ENCODE results near the gene PSPN. TPM values are rescaled to one million over a fixed set of nuclear protein-coding genes. Genes with fewer than 3 reads are reported as not detected.

PSPN gene
- total and polyA plus RNA-seq, 9 of the 15 experiments (the other 6 are each of a cell fraction or from before 2014, with no cell fraction given) = 0.21 to 1.1 (median 0.58) TPM

DNA sequence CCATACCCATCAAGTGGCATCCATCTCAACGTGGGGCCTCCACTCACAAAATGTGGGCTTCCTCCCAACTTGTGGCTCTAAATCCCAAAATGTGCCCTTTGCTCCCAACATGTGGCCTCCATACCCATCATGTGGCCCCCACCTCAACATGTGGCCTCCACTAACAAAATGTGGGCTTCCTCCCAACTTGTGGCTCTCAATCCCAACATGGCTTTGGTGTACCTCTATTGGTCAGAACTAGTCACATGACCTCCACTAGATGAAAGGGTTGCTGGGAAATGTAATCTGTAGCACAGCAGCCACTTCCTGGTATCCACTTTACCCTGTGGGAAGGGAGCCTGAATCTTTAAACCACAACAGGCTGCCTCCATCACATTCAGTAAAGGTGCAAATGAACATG is 32.3 kb downstream of the PSPN start:
- Histone ChIP-seq H3K27me3 (ENCODE audit: control insufficient read depth in 2 of 2, insufficient read depth in 2 of 2, low read length in 2 of 2) (peaks cover 4 to 5% of the 10 kb centered on the region in 2 experiments; a peak in 1 of 5 replicates), H3K4me3 (no peak overlapping the region), H4K20me1 (replicated peaks; ENCODE audit: control insufficient read depth, insufficient read depth, low read length) (no peaks in the 10 kb centered on the region), H3K79me2 (ENCODE audit: control insufficient read depth, insufficient read depth, low read length) (no peaks in the 10 kb centered on the region), H3K27ac (ENCODE audit: extremely low read depth, low read depth, low read length) (no peak overlapping the region), H3K4me1 (replicated peaks in 1 of 2; ENCODE audit: control insufficient read depth in 2 of 2, insufficient read depth in 2 of 2, low read length in 2 of 2) (no peaks in the 10 kb centered on the region; a peak in 1 of 5 replicates), H3K9ac (ENCODE audit: insufficient read depth in 1 of 2, low read depth in 2 of 2, low read length in 2 of 2) (no peak overlapping the region), H3K9me1 (ENCODE audit: control insufficient read depth, insufficient read depth, low read length) (no peaks in the 10 kb centered on the region), H2AFZ (ENCODE audit: low read depth, low read length) (peak overlapping the region; percentile 43), H3K36me3 (ENCODE audit: control insufficient read depth, insufficient read depth, low read length) (no peaks in the 10 kb centered on the region), H3K9me3 (replicated peaks; ENCODE audit: control insufficient read depth, insufficient read depth, low read depth, low read length) (no peaks in the 10 kb centered on the region), H3K4me2 (ENCODE audit: insufficient read depth, low read length) (no peak overlapping the region)
- BruUV-seq (replicated peaks) = no TSS peak
- peak; percentile 32 to 52 (median 46) for DNase-seq (ENCODE audit: extremely low read depth in 1 of 4, low spot score in 3 of 4)
- peak; percentile 68 for ATAC-seq
- intact Hi-C loops (cut with micrococcal nuclease) (no loop called here), in situ Hi-C loops (cut with MboI) (no loop called here)
- CTCF ChIA-PET (ENCODE audit: low intra/inter-chr PET ratio) = no interaction called here
- FAIRE-seq = peak; percentile 67
- POLR2A ChIA-PET = no interaction called here
- WGBS (ENCODE audit: insufficient coverage, low coverage, missing lambda C conversion rate) = 36% methylated on average over 1 of the region's 1 CpG
- TF ChIP-seq HEY1 (CRISPR knock-in tag; IDR thresholded peaks at IDR 0.05; ENCODE audit: borderline replicate concordance) = no peak
- TF ChIP-seq, protein P1, sequence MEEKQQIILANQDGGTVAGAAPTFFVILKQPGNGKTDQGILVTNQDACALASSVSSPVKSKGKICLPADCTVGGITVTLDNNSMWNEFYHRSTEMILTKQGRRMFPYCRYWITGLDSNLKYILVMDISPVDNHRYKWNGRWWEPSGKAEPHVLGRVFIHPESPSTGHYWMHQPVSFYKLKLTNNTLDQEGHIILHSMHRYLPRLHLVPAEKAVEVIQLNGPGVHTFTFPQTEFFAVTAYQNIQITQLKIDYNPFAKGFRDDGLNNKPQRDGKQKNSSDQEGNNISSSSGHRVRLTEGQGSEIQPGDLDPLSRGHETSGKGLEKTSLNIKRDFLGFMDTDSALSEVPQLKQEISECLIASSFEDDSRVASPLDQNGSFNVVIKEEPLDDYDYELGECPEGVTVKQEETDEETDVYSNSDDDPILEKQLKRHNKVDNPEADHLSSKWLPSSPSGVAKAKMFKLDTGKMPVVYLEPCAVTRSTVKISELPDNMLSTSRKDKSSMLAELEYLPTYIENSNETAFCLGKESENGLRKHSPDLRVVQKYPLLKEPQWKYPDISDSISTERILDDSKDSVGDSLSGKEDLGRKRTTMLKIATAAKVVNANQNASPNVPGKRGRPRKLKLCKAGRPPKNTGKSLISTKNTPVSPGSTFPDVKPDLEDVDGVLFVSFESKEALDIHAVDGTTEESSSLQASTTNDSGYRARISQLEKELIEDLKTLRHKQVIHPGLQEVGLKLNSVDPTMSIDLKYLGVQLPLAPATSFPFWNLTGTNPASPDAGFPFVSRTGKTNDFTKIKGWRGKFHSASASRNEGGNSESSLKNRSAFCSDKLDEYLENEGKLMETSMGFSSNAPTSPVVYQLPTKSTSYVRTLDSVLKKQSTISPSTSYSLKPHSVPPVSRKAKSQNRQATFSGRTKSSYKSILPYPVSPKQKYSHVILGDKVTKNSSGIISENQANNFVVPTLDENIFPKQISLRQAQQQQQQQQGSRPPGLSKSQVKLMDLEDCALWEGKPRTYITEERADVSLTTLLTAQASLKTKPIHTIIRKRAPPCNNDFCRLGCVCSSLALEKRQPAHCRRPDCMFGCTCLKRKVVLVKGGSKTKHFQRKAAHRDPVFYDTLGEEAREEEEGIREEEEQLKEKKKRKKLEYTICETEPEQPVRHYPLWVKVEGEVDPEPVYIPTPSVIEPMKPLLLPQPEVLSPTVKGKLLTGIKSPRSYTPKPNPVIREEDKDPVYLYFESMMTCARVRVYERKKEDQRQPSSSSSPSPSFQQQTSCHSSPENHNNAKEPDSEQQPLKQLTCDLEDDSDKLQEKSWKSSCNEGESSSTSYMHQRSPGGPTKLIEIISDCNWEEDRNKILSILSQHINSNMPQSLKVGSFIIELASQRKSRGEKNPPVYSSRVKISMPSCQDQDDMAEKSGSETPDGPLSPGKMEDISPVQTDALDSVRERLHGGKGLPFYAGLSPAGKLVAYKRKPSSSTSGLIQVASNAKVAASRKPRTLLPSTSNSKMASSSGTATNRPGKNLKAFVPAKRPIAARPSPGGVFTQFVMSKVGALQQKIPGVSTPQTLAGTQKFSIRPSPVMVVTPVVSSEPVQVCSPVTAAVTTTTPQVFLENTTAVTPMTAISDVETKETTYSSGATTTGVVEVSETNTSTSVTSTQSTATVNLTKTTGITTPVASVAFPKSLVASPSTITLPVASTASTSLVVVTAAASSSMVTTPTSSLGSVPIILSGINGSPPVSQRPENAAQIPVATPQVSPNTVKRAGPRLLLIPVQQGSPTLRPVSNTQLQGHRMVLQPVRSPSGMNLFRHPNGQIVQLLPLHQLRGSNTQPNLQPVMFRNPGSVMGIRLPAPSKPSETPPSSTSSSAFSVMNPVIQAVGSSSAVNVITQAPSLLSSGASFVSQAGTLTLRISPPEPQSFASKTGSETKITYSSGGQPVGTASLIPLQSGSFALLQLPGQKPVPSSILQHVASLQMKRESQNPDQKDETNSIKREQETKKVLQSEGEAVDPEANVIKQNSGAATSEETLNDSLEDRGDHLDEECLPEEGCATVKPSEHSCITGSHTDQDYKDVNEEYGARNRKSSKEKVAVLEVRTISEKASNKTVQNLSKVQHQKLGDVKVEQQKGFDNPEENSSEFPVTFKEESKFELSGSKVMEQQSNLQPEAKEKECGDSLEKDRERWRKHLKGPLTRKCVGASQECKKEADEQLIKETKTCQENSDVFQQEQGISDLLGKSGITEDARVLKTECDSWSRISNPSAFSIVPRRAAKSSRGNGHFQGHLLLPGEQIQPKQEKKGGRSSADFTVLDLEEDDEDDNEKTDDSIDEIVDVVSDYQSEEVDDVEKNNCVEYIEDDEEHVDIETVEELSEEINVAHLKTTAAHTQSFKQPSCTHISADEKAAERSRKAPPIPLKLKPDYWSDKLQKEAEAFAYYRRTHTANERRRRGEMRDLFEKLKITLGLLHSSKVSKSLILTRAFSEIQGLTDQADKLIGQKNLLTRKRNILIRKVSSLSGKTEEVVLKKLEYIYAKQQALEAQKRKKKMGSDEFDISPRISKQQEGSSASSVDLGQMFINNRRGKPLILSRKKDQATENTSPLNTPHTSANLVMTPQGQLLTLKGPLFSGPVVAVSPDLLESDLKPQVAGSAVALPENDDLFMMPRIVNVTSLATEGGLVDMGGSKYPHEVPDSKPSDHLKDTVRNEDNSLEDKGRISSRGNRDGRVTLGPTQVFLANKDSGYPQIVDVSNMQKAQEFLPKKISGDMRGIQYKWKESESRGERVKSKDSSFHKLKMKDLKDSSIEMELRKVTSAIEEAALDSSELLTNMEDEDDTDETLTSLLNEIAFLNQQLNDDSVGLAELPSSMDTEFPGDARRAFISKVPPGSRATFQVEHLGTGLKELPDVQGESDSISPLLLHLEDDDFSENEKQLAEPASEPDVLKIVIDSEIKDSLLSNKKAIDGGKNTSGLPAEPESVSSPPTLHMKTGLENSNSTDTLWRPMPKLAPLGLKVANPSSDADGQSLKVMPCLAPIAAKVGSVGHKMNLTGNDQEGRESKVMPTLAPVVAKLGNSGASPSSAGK (IDR thresholded peaks at IDR 0.05) = peak; percentile 26; the same call in 1 of the 2 replicates
- TF ChIP-seq CBFB (CRISPR knock-in tag; IDR thresholded peaks at IDR 0.05) = no peak
- TF ChIP-seq L3MBTL2 (IDR thresholded peaks at IDR 0.05) = peak; percentile 24; the same call in 1 of the 2 replicates
- no peak for TF ChIP-seq HNRNPK (IDR thresholded peaks at IDR 0.05; ENCODE audit: low read depth, low read length, poor library complexity, severe bottlenecking)
- no peak for TF ChIP-seq ZNF133 (CRISPR knock-in tag; IDR thresholded peaks at IDR 0.05)
- no peak for TF ChIP-seq PTRF (tag; IDR thresholded peaks at IDR 0.05)
- TF ChIP-seq CBFA2T2 (conservative IDR thresholded peaks at IDR 0.05) = peak; percentile 45
- no peak for TF ChIP-seq MEIS2 (IDR thresholded peaks at IDR 0.05; ENCODE audit: partially characterized antibody)
- no peak for TF ChIP-seq ZNF197 (CRISPR knock-in tag; IDR thresholded peaks at IDR 0.05; ENCODE audit: low read depth)
- TF ChIP-seq, protein P2, sequence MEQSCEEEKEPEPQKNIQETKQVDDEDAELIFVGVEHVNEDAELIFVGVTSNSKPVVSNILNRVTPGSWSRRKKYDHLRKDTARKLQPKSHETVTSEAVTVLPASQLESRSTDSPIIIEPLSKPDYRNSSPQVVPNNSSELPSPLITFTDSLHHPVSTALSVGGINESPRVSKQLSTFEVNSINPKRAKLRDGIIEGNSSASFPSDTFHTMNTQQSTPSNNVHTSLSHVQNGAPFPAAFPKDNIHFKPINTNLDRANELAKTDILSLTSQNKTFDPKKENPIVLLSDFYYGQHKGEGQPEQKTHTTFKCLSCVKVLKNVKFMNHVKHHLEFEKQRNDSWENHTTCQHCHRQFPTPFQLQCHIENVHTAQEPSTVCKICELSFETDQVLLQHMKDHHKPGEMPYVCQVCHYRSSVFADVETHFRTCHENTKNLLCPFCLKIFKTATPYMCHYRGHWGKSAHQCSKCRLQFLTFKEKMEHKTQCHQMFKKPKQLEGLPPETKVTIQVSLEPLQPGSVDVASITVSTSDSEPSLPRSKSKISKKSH (CRISPR knock-in tag; IDR thresholded peaks at IDR 0.05) = no peak
